ENCODE results near the gene POU3F4. TPM values are rescaled to one million over a fixed set of nuclear protein-coding genes. Genes with fewer than 3 reads are reported as not detected.

Gene POU3F4
- total and polyA plus RNA-seq, 9 of the 15 experiments (the other 6 are each of a cell fraction or from before 2014, with no cell fraction given) = not detected

DNA sequence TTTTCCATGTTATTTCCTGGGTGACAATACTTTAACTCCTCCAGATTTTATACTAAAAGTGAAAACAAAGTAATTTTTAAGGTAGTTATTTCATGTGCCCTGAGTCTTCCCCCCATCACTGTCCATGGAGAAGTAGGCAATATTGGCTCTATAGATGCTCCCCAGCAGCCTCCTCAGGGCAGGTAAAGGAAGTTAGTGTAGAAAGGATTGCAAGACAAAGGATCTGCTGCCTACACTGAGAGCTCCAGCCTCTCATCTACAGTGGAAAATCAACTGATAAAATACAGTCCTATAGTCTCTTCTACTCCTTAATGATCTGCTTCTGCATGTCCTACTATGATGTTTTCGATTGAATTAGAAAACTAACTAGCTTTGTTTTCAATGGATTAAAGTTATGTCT is 8.5 kb downstream of the POU3F4 start (continued):
- TF ChIP-seq, protein P1, sequence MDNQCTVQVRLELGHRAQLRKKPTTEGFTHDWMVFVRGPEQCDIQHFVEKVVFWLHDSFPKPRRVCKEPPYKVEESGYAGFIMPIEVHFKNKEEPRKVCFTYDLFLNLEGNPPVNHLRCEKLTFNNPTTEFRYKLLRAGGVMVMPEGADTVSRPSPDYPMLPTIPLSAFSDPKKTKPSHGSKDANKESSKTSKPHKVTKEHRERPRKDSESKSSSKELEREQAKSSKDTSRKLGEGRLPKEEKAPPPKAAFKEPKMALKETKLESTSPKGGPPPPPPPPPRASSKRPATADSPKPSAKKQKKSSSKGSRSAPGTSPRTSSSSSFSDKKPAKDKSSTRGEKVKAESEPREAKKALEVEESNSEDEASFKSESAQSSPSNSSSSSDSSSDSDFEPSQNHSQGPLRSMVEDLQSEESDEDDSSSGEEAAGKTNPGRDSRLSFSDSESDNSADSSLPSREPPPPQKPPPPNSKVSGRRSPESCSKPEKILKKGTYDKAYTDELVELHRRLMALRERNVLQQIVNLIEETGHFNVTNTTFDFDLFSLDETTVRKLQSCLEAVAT (IDR thresholded peaks at IDR 0.05) = no peak
- no peak for TF ChIP-seq ZNF589 (CRISPR knock-in tag; IDR thresholded peaks at IDR 0.05; ENCODE audit: low read depth)
- no peak for TF ChIP-seq PRPF4 (IDR thresholded peaks at IDR 0.05; ENCODE audit: insufficient read depth, low read depth, low read length, poor library complexity, severe bottlenecking)
- no peak for TF ChIP-seq HMG20B (CRISPR knock-in tag; IDR thresholded peaks at IDR 0.05)
- TF ChIP-seq ZBTB17 (CRISPR knock-in tag; IDR thresholded peaks at IDR 0.05) = no peak
- TF ChIP-seq, protein P2, sequence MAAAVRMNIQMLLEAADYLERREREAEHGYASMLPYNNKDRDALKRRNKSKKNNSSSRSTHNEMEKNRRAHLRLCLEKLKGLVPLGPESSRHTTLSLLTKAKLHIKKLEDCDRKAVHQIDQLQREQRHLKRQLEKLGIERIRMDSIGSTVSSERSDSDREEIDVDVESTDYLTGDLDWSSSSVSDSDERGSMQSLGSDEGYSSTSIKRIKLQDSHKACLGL (CRISPR knock-in tag; IDR thresholded peaks at IDR 0.05; ENCODE audit: borderline replicate concordance, poor library complexity, severe bottlenecking) = no peak

DNA sequence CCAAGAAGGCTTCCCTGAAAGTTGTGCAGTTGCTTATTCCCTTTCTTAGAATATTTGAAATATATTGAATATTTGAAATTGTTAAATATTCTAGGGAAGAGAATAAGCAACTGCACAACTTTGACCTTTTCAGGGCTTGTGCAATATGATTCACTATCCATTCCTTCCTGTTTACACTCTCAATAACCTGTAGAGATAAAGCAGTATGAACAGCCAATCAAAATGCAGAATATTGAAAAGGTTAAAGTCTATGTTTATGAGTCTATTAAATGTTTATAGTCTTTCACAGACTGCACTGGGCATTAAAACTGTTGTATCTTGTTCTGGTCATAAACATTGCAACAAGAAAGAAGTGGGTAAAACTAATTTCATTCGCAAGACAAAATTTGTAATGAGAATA is 13.8 kb downstream of the POU3F4 start:
- Histone ChIP-seq H3K9ac (ENCODE audit: insufficient read depth in 1 of 2, low read depth in 2 of 2, low read length in 2 of 2) (no peak overlapping the region), H3K9me3 (replicated peaks; ENCODE audit: control insufficient read depth, insufficient read depth, low read depth, low read length) (no peaks in the 10 kb centered on the region), H2AFZ (ENCODE audit: low read depth, low read length) (no peak overlapping the region), H3K27ac (ENCODE audit: extremely low read depth, low read depth, low read length) (no peak overlapping the region), H3K27me3 (ENCODE audit: control insufficient read depth in 2 of 2, insufficient read depth in 2 of 2, low read length in 2 of 2) (no peaks in the 10 kb centered on the region), H3K4me3 (no peak overlapping the region), H3K4me2 (ENCODE audit: insufficient read depth, low read length) (no peak overlapping the region), H3K36me3 (ENCODE audit: control insufficient read depth, insufficient read depth, low read length) (no peaks in the 10 kb centered on the region), H3K79me2 (ENCODE audit: control insufficient read depth, insufficient read depth, low read length) (no peaks in the 10 kb centered on the region), H3K9me1 (ENCODE audit: control insufficient read depth, insufficient read depth, low read length) (no peaks in the 10 kb centered on the region), H4K20me1 (replicated peaks; ENCODE audit: control insufficient read depth, insufficient read depth, low read length) (no peaks in the 10 kb centered on the region), H3K4me1 (replicated peaks in 1 of 2; ENCODE audit: control insufficient read depth in 2 of 2, insufficient read depth in 2 of 2, low read length in 2 of 2) (no peaks in the 10 kb centered on the region)
- FAIRE-seq (no peak), DNase-seq (ENCODE audit: extremely low read depth in 1 of 4, low spot score in 3 of 4) (no peak), ATAC-seq (no peak)
- ChIA-PET POLR2A (no interaction called here), CTCF (ENCODE audit: low intra/inter-chr PET ratio) (no interaction called here)
- TF ChIP-seq, protein P3, sequence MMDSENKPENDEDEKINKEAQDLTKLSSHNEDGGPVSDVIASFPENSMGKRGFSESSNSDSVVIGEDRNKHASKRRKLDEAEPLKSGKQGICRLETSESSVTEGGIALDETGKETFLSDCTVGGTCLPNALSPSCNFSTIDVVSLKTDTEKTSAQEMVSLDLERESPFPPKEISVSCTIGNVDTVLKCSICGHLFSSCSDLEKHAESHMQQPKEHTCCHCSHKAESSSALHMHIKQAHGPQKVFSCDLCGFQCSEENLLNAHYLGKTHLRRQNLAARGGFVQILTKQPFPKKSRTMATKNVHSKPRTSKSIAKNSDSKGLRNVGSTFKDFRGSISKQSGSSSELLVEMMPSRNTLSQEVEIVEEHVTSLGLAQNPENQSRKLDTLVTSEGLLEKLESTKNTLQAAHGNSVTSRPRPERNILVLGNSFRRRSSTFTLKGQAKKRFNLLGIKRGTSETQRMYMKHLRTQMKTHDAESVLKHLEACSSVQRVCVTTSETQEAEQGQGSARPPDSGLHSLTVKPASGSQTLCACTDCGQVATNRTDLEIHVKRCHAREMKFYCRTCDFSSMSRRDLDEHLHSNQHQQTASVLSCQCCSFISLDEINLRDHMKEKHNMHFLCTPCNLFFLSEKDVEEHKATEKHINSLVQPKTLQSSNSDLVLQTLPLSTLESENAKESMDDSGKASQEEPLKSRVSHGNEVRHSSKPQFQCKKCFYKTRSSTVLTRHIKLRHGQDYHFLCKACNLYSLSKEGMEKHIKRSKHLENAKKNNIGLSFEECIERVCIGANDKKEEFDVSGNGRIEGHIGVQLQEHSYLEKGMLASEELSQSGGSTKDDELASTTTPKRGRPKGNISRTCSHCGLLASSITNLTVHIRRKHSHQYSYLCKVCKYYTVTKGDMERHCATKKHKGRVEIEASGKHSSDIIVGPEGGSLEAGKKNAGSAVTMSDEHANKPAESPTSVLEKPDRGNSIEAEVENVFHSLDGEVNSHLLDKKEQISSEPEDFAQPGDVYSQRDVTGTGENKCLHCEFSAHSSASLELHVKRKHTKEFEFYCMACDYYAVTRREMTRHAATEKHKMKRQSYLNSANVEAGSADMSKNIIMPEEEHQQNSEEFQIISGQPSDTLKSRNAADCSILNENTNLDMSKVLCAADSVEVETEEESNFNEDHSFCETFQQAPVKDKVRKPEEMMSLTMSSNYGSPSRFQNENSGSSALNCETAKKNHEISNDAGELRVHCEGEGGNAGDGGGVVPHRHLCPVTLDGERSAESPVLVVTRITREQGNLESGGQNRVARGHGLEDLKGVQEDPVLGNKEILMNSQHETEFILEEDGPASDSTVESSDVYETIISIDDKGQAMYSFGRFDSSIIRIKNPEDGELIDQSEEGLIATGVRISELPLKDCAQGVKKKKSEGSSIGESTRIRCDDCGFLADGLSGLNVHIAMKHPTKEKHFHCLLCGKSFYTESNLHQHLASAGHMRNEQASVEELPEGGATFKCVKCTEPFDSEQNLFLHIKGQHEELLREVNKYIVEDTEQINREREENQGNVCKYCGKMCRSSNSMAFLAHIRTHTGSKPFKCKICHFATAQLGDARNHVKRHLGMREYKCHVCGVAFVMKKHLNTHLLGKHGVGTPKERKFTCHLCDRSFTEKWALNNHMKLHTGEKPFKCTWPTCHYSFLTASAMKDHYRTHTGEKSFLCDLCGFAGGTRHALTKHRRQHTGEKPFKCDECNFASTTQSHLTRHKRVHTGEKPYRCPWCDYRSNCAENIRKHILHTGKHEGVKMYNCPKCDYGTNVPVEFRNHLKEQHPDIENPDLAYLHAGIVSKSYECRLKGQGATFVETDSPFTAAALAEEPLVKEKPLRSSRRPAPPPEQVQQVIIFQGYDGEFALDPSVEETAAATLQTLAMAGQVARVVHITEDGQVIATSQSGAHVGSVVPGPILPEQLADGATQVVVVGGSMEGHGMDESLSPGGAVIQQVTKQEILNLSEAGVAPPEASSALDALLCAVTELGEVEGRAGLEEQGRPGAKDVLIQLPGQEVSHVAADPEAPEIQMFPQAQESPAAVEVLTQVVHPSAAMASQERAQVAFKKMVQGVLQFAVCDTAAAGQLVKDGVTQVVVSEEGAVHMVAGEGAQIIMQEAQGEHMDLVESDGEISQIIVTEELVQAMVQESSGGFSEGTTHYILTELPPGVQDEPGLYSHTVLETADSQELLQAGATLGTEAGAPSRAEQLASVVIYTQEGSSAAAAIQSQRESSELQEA (IDR thresholded peaks at IDR 0.05; ENCODE audit: low read depth) = no peak
- no peak for TF ChIP-seq HDAC8 (tag; IDR thresholded peaks at IDR 0.05)
- 0% methylated on average over 1 of the region's 1 CpG for WGBS (ENCODE audit: insufficient coverage, low coverage, missing lambda C conversion rate)
- in situ Hi-C loops (cut with MboI) (no loop called here), intact Hi-C loops (cut with micrococcal nuclease) (no loop called here)
- BruUV-seq (replicated peaks) = no TSS peak
